Lung (tissue), 12 donors: ENCODE results near the gene MYLIP. TPM values are rescaled to one million over a fixed set of nuclear protein-coding genes. Genes with fewer than 3 reads are reported as not detected.

ENCODE experiments used
- ATAC-seq: fragments of 200-7000 bp; cut with Tn5 transposase; one replicate; pipeline ENCODE4 v1.9.1; 2020; ENCODE audit warnings: moderate number of reproducible peaks; ENCODE audit not compliant: insufficient read depth, low FRiP score
- DNase-seq, 3 donors: peaks; one replicate each; pipeline ENCODE4 v3.0.0-alpha.2; 2013 to 2017
- H3K27ac ChIP-seq, 2 donors: one replicate each; pipeline ENCODE4 v1.5.1; 2013; ENCODE audit warnings: mild to moderate bottlenecking in 2 of 2, moderate library complexity in 2 of 2, control low read depth in 1 of 2, inconsistent platforms in 1 of 2, low read depth in 1 of 2, low read length in 1 of 2
- H3K27me3 ChIP-seq, 3 donors: one replicate each; pipeline ENCODE4 v1.5.1; 2013; ENCODE audit warnings: low read length in 2 of 3; ENCODE audit not compliant: control insufficient read depth in 3 of 3, insufficient read depth in 3 of 3
- H3K36me3 ChIP-seq, 4 donors: one replicate each; pipeline ENCODE4 v1.5.1; 2013; ENCODE audit warnings: low read length in 4 of 4, mild to moderate bottlenecking in 1 of 4, moderate library complexity in 1 of 4; ENCODE audit not compliant: control insufficient read depth in 4 of 4, insufficient read depth in 4 of 4
- H3K4me1 ChIP-seq, 5 donors: one replicate each; pipeline ENCODE4 v1.5.1; 2013; ENCODE audit warnings: low read length in 5 of 5, mild to moderate bottlenecking in 2 of 5, moderate library complexity in 1 of 5; ENCODE audit not compliant: control insufficient read depth in 5 of 5, insufficient read depth in 5 of 5
- H3K4me3 ChIP-seq: one replicate; pipeline ENCODE4 v1.5.1; 2013; ENCODE audit warnings: mild to moderate bottlenecking, control low read depth, moderate library complexity
- H3K9ac ChIP-seq, 2 donors: one replicate each; pipeline ENCODE4 v1.5.1; 2013; ENCODE audit warnings: low read length in 2 of 2, control low read depth in 1 of 2; ENCODE audit not compliant: insufficient read depth in 1 of 2
- H3K9me3 ChIP-seq, 4 donors: one replicate each; pipeline ENCODE4 v1.5.1; 2013; ENCODE audit warnings: low read length in 3 of 4, mild to moderate bottlenecking in 1 of 4, moderate library complexity in 1 of 4; ENCODE audit not compliant: control insufficient read depth in 4 of 4, insufficient read depth in 3 of 4
- WGBS, 2 donors: extraction: QIAGEN DNeasy Blood & Tissue Kit; methylation state at CpG; one replicate each; pipeline ENCODE4 v1.1.7; 2013; 5-methylcytosine and 5-hydroxymethylcytosine counted together
- polyA plus RNA-seq, 2 donors: library from polyadenylated mRNA; stranded (reverse); fragments of 200-250 nt; gene quantifications; one replicate each; pipeline ENCODE4 v1.2.1, GENCODE V29; 2013
- total RNA-seq, 2 donors: library from RNA; depleted of rRNA in 1 of 2; stranded (reverse); fragments of >200 nt in 1 of 2; gene quantifications; one replicate each; pipeline ENCODE4 v1.2.1, GENCODE V29; 2014 to 2021
- TF ChIP-seq, protein P1 (sequence below): IDR thresholded peaks from 2 replicates; pipeline ENCODE4 v1.5.1; 2012; ENCODE audit warnings: mild to moderate bottlenecking; ENCODE audit errors: control extremely low read depth, extremely low read depth
- donor health status: control.
- donor health status: control.
- donor health status: Bipolar disorder and iron deficiency.
- donor health status: healthy.
- donor health status: DM: yes; HTN: yes; CAD: no.

The MYLIP gene
- total and polyA plus RNA-seq, 4 donors: 16.7 to 118 (median 26.1) TPM

DNA sequence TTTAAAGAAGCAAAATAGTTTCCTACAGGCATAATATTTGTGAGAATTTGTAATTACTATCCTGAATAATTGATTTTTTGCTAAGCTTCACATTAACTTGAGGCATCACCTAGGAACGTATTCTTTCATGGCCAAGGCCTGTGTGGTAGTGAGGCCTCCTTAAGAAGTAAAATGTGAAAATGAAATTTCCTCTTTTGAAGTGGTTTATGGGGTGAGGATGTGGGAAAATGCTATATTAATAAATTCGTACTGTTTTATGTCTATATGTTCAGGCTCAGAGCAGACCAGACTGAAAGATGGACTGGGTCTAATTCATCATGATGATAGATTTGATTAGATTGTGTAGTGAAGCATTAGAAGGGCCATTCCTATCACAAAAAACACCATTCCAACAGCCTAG, 33.1 kb downstream of the MYLIP start:
- DNase-seq (no peak), ATAC-seq (no peak)
- Histone ChIP-seq H3K27ac (no peak overlapping the region), H3K27me3 (no peaks in the 10 kb centered on the region), H3K36me3 (no peaks in the 10 kb centered on the region), H3K4me1 (peaks cover 0 to 8% (median 0%) of the 10 kb centered on the region in 5 donors), H3K9me3 (no peaks in the 10 kb centered on the region), H3K4me3 (no peak overlapping the region), H3K9ac (no peak overlapping the region)
- 66 to 78% methylated on average over 2 of the region's 2 CpGs for WGBS, 2 donors
- TF ChIP-seq, protein P1, sequence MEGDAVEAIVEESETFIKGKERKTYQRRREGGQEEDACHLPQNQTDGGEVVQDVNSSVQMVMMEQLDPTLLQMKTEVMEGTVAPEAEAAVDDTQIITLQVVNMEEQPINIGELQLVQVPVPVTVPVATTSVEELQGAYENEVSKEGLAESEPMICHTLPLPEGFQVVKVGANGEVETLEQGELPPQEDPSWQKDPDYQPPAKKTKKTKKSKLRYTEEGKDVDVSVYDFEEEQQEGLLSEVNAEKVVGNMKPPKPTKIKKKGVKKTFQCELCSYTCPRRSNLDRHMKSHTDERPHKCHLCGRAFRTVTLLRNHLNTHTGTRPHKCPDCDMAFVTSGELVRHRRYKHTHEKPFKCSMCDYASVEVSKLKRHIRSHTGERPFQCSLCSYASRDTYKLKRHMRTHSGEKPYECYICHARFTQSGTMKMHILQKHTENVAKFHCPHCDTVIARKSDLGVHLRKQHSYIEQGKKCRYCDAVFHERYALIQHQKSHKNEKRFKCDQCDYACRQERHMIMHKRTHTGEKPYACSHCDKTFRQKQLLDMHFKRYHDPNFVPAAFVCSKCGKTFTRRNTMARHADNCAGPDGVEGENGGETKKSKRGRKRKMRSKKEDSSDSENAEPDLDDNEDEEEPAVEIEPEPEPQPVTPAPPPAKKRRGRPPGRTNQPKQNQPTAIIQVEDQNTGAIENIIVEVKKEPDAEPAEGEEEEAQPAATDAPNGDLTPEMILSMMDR: no peak

DNA sequence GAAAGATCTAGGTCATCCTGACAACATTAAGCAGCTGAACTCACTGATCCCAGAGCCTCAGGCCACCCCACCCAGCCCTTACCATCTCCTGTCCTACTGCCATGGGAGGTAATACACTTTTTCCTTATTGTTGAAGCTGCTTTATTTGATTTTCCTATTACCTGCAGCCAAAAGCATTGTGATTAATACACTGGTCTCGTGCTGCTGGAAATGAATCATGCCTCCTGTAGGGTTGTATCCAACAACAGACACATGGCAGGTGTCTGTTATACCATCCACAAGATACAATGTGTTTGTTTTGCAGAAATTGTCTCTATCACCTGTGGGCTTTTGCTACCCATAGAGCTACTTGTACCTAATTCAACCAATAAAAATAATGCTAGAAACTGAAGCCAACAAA, 34.2 kb downstream of the MYLIP start:
- Histone ChIP-seq H3K27me3 (no peaks in the 10 kb centered on the region), H3K9me3 (no peaks in the 10 kb centered on the region), H3K4me3 (no peak overlapping the region), H3K36me3 (no peaks in the 10 kb centered on the region), H3K9ac (no peak overlapping the region), H3K4me1 (peaks cover 0 to 14% (median 0%) of the 10 kb centered on the region in 5 donors), H3K27ac (no peak overlapping the region)
- ATAC-seq: no peak
- 86 to 89% methylated on average over 1 of the region's 1 CpG for WGBS, 2 donors
- TF ChIP-seq, protein P1: no peak
- no peak for DNase-seq

DNA sequence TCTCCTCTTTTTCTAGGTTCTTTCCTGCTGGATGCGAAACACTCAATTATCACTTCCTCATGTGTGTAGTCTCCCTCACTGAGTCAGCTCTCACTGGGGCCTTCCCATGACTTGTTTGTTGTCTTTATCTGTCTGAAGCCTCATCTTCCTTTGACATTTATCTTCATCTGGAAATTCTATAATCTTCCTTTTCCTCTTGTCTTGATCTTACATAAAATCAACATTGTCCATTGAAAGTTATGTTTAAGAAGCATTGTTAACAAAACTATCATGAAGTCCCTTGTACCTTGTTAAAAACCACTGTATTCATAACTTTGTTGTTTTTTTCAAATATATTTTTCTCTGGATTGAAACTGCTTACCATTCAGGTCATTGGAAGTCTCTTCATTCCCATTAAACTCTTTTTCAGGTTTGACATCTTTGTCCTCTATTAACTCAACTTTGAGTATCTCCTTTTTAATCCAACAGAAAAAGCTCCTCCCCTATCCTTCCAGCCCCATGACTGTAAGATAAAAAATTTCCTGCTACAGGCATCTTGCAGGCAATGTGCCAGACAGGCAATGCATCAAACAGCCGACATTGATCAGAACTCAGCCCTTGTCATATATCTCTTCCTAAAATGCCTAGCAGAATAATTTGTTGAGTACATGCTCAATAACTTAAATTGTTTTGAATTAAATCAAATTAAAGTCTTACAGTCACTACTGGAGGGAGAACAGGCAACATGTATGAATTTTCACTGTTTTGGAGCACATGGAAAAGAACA, 34.8 kb downstream of the MYLIP start:
- Histone ChIP-seq H3K9ac (no peak overlapping the region), H3K36me3 (no peaks in the 10 kb centered on the region), H3K27ac (no peak overlapping the region), H3K4me1 (peaks cover 0 to 17% (median 0%) of the 10 kb centered on the region in 5 donors), H3K9me3 (no peaks in the 10 kb centered on the region), H3K4me3 (no peak overlapping the region), H3K27me3 (no peaks in the 10 kb centered on the region)
- TF ChIP-seq, protein P1: no peak
- WGBS, 2 donors: 50 to 57% methylated on average over 2 of the region's 2 CpGs
- DNase-seq (no peak), ATAC-seq (no peak)

DNA sequence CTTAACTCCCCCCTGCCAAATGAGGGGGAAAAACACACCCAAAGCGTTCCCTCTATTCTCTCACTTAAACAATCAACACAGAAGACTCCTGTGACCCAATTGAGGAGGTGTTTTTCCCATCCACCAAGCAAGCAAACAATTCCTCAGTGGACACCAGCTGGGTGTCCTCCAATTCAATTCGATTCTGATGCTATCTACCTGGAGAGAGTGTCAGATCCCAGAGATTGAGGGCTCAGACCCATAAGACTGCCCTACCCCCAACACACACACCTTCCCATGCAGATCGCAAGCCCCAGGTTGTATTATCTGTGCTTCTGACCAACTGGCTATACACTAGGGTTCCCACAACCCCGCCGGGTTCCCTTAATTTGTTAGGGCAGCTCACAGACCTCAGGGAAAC, 36.8 kb downstream of the MYLIP start:
- Histone ChIP-seq H3K9me3 (no peaks in the 10 kb centered on the region), H3K4me1 (peaks cover 0 to 18% (median 0%) of the 10 kb centered on the region in 5 donors), H3K9ac (no peak overlapping the region), H3K4me3 (no peak overlapping the region), H3K36me3 (no peaks in the 10 kb centered on the region), H3K27me3 (no peaks in the 10 kb centered on the region), H3K27ac (no peak overlapping the region)
- TF ChIP-seq, protein P1: no peak
- ATAC-seq: no peak
- WGBS, 2 donors: 79 to 87% methylated on average over 5 of the region's 5 CpGs
- no peak for DNase-seq
